Measurements from ENCODE around the gene ADAMTS13. TPM values are rescaled to one million over a fixed set of nuclear protein-coding genes. Genes with fewer than 3 reads are reported as not detected.

Gene ADAMTS13
- total and polyA plus RNA-seq, 2 donors (not counting 3 experiments of a cell fraction or from before 2014, with no cell fraction given), result 1.5 to 2.5 TPM

GRCh38 chr9:133389025-133389557, 33.1 kb upstream of the ADAMTS13 start:
- no peaks in the 10 kb centered on the region for H3K9me3 ChIP-seq (replicated peaks; ENCODE audit: control insufficient read depth, insufficient read depth, low read length)
- intact Hi-C loops (cut with micrococcal nuclease), result no loop called here
- H3K79me2 ChIP-seq (ENCODE audit: control insufficient read depth, insufficient read depth, low read length), result no peaks in the 10 kb centered on the region
- no peak overlapping the region for H3K4me3 ChIP-seq (replicated peaks in 1 of 3; ENCODE audit: insufficient read depth in 1 of 3, low read depth in 1 of 3, low read length in 3 of 3)
- POLR2A ChIA-PET, result no interaction called here
- CTCF ChIA-PET, result interaction anchor here (1.1 kb wide), 1 partner anchor 97 kb away, joined by 3 read pairs; no protein-coding TSS in a partner anchor
- H2AFZ ChIP-seq (ENCODE audit: low read depth, low read length), result no peak overlapping the region
- no peaks in the 10 kb centered on the region for H4K20me1 ChIP-seq (replicated peaks; ENCODE audit: control insufficient read depth, extremely low read depth, insufficient read depth, low read length)
- no peak overlapping the region for H3K9ac ChIP-seq (replicated peaks; ENCODE audit: extremely low read depth, insufficient read depth, low read length)
- no peaks in the 10 kb centered on the region for H3K36me3 ChIP-seq (ENCODE audit: control insufficient read depth in 2 of 2, extremely low read depth in 1 of 2, insufficient read depth in 2 of 2, low read length in 2 of 2)
- H3K27ac ChIP-seq (ENCODE audit: insufficient read depth, low read depth, low read length), result no peak overlapping the region
- H3K4me1 ChIP-seq (ENCODE audit: control insufficient read depth, extremely low read depth, insufficient read depth, low read length), result no peaks in the 10 kb centered on the region
- dilution Hi-C loops (cut with MboI; ENCODE audit: extremely low pct_ligation_motif_present, low sequenced_read_pairs), result no loop called here
- DNase-seq (ENCODE audit: low read depth, low spot score), result no peak
- FAIRE-seq, result no peak
- no peak overlapping the region for H3K4me2 ChIP-seq (ENCODE audit: insufficient read depth, low read length)
- no TSS peak for BruUV-seq (replicated peaks)
- no peak for TF ChIP-seq POLR2A (IDR thresholded peaks at IDR 0.05; ENCODE audit: low read depth, low read length)
- no peak for TF ChIP-seq JUN (IDR thresholded peaks at IDR 0.05; ENCODE audit: borderline replicate concordance, insufficient read depth, insufficient read length, low read depth)
- no peak for TF ChIP-seq FOS (IDR thresholded peaks at IDR 0.05; ENCODE audit: borderline replicate concordance, insufficient read depth, low read length)
- no peak for TF ChIP-seq MAX (IDR thresholded peaks at IDR 0.05; ENCODE audit: insufficient read depth, insufficient read length)
- TF ChIP-seq EZH2 (IDR thresholded peaks at IDR 0.05; ENCODE audit: borderline replicate concordance, low read depth, low read length, severe bottlenecking), result no peak
- no peak for TF ChIP-seq CTCF (IDR thresholded peaks at IDR 0.05; ENCODE audit: extremely low read depth in 1 of 2, insufficient read depth in 1 of 2, low read depth in 1 of 2, low read length in 2 of 2)
- no peak for TF ChIP-seq POLR2AphosphoS5 (IDR thresholded peaks at IDR 0.05; ENCODE audit: insufficient read depth, low read depth, low read length)
- no peak for TF ChIP-seq MYC (IDR thresholded peaks at IDR 0.05; ENCODE audit: low read depth, low read length)
- TF ChIP-seq GATA2 (IDR thresholded peaks at IDR 0.05; ENCODE audit: insufficient read depth, insufficient read length, low read depth, low read length), result no peak
- no peaks in the 10 kb centered on the region for H3K9me1 ChIP-seq (replicated peaks; ENCODE audit: control insufficient read depth, extremely low read depth, insufficient read depth, low read length)
- no peaks in the 10 kb centered on the region for H3K27me3 ChIP-seq (ENCODE audit: control insufficient read depth in 2 of 2, insufficient read depth in 2 of 2, low read length in 2 of 2)

Data from endothelial cell of umbilical vein (primary cell).